OCI-LY1 (cell line): ENCODE results near the gene SLC38A4.

Source experiments
- H2AFZ ChIP-seq: fragments of 200-600 bp; sonication (generic), shearing (Covaris generic); 2 replicates; pipeline ENCODE4 v1.6.0; 2014; ENCODE audit warnings: antibody characterized with exemption, mild to moderate bottlenecking, low read length
- H3F3A ChIP-seq: fragments of 200-600 bp; sonication (generic), shearing (Covaris generic); 2 replicates; pipeline ENCODE4 v1.6.0; 2014; ENCODE audit warnings: mild to moderate bottlenecking, antibody characterized with exemption, low read length, moderate library complexity; ENCODE audit not compliant: insufficient read depth
- H3K27ac ChIP-seq: fragments of 200-600 bp; sonication (generic); 2 replicates; pipeline ENCODE4 v1.5.1; 2014; ENCODE audit warnings: low read length, mixed run types, mild to moderate bottlenecking, low read depth; ENCODE audit not compliant: poor library complexity, severe bottlenecking
- H3K27me3 ChIP-seq: fragments of 200-600 bp; sonication (generic); 2 replicates; pipeline ENCODE4 v1.6.0; 2014; ENCODE audit warnings: antibody characterized with exemption, mild to moderate bottlenecking, low read length, moderate library complexity; ENCODE audit not compliant: insufficient read depth
- H3K36me3 ChIP-seq: fragments of 200-600 bp; sonication (generic); 2 replicates; pipeline ENCODE4 v1.6.1; 2014; ENCODE audit warnings: mild to moderate bottlenecking, antibody characterized with exemption, low read length, moderate library complexity, mixed read lengths; ENCODE audit not compliant: insufficient read depth
- H3K4me1 ChIP-seq: fragments of 200-600 bp; sonication (generic); 2 replicates; pipeline ENCODE4 v1.5.1; 2014; ENCODE audit warnings: mild to moderate bottlenecking, low read length, moderate library complexity; ENCODE audit not compliant: insufficient read depth, severe bottlenecking
- H3K4me2 ChIP-seq: fragments of 200-600 bp; sonication (generic), shearing (Covaris generic); 2 replicates; pipeline ENCODE4 v1.6.1; 2014; ENCODE audit warnings: low read length
- H3K4me3 ChIP-seq: fragments of 200-600 bp; sonication (generic); 2 replicates; pipeline ENCODE4 v1.5.1; 2014; ENCODE audit warnings: low read length, low read depth, mild to moderate bottlenecking, mixed read lengths; ENCODE audit not compliant: poor library complexity, severe bottlenecking
- H3K79me2 ChIP-seq: fragments of 200-600 bp; shearing (Covaris generic); 2 replicates; pipeline ENCODE4 v1.6.1; 2016; ENCODE audit warnings: mixed run types, low read length, mixed read lengths; ENCODE audit not compliant: insufficient read depth
- H3K9ac ChIP-seq: fragments of 200-600 bp; sonication (generic), shearing (Covaris generic); 2 replicates; pipeline ENCODE4 v1.6.1; 2014; ENCODE audit warnings: mild to moderate bottlenecking, low read length, mixed read lengths
- H3K9me2 ChIP-seq: fragments of 200-600 bp; sonication (generic), shearing (Covaris generic); 2 replicates; pipeline ENCODE4 v1.6.1; 2014; ENCODE audit warnings: low read depth, mild to moderate bottlenecking, low read length, mixed read lengths
- H3K9me3 ChIP-seq: fragments of 200-600 bp; shearing (Covaris generic); 2 replicates; pipeline ENCODE4 v1.6.1; 2014; ENCODE audit warnings: low read length, mixed read lengths
- H4K20me1 ChIP-seq: fragments of 200-600 bp; sonication (generic), shearing (Covaris generic); 2 replicates; pipeline ENCODE4 v1.6.0; 2016; ENCODE audit warnings: mild to moderate bottlenecking, low read length; ENCODE audit not compliant: insufficient read depth
- CTCF ChIP-seq: fragments of 200-600 bp; sonication (generic), shearing (Covaris generic); IDR thresholded peaks from 2 replicates; pipeline ENCODE4 v1.5.1; 2017; ENCODE audit warnings: mild to moderate bottlenecking, antibody characterized with exemption, low read length, moderate library complexity, mixed read lengths
- EZH2 ChIP-seq: fragments of 200-600 bp; sonication (generic), shearing (Covaris generic); IDR thresholded peaks from 2 replicates; pipeline ENCODE4 v1.8.0; 2017; ENCODE audit warnings: borderline replicate concordance, mixed run types, mild to moderate bottlenecking, antibody characterized with exemption, low read length, moderate library complexity, mixed read lengths

Gene SLC38A4

GRCh38 chr12:46752396-46752795, 73.4 kb downstream of the SLC38A4 start:
- Histone ChIP-seq H4K20me1 (no peaks in the 10 kb centered on the region), H3K9me2 (no peaks in the 10 kb centered on the region)

GRCh38 chr12:46751173-46751572, 74.6 kb downstream of the SLC38A4 start:
- H3K9me3 ChIP-seq = no peaks in the 10 kb centered on the region
- H3K9ac ChIP-seq = no peak overlapping the region
- no peaks in the 10 kb centered on the region for H3K9me2 ChIP-seq
- H3K79me2 ChIP-seq = no peaks in the 10 kb centered on the region
- no peaks in the 10 kb centered on the region for H3K27me3 ChIP-seq
- no peak overlapping the region for H2AFZ ChIP-seq
- H4K20me1 ChIP-seq = no peaks in the 10 kb centered on the region
- TF ChIP-seq EZH2 (no peak), CTCF (no peak)
- H3K4me1 ChIP-seq = no peaks in the 10 kb centered on the region
- no peaks in the 10 kb centered on the region for H3F3A ChIP-seq
- H3K4me3 ChIP-seq = no peak overlapping the region
- no peak overlapping the region for H3K27ac ChIP-seq
- no peaks in the 10 kb centered on the region for H3K36me3 ChIP-seq
- no peak overlapping the region for H3K4me2 ChIP-seq

More at GRCh38 chr12:46752396-46752795, 73.4 kb downstream of the SLC38A4 start:
- no peaks in the 10 kb centered on the region for H3K9me3 ChIP-seq
- no peaks in the 10 kb centered on the region for H3K79me2 ChIP-seq
- no peak overlapping the region for H3K9ac ChIP-seq
- no peak overlapping the region for H3K4me2 ChIP-seq
- H3K4me3 ChIP-seq = no peak overlapping the region
- no peaks in the 10 kb centered on the region for H3K4me1 ChIP-seq
- TF ChIP-seq CTCF = no peak
- no peak for TF ChIP-seq EZH2
- H3K36me3 ChIP-seq = no peaks in the 10 kb centered on the region
- no peak overlapping the region for H3K27ac ChIP-seq
- H3F3A ChIP-seq = no peaks in the 10 kb centered on the region
- no peak overlapping the region for H2AFZ ChIP-seq
- no peaks in the 10 kb centered on the region for H3K27me3 ChIP-seq

GRCh38 chr12:46749322-46749721, 76.5 kb downstream of the SLC38A4 start:
- no peak overlapping the region for H2AFZ ChIP-seq
- no peak overlapping the region for H3K4me2 ChIP-seq
- TF ChIP-seq CTCF = no peak
- no peak for TF ChIP-seq EZH2
- no peaks in the 10 kb centered on the region for H3F3A ChIP-seq
- no peaks in the 10 kb centered on the region for H3K9me2 ChIP-seq
- no peak overlapping the region for H3K27ac ChIP-seq
- H3K79me2 ChIP-seq = no peaks in the 10 kb centered on the region
- no peaks in the 10 kb centered on the region for H4K20me1 ChIP-seq
- no peaks in the 10 kb centered on the region for H3K27me3 ChIP-seq
- no peaks in the 10 kb centered on the region for H3K36me3 ChIP-seq
- H3K9me3 ChIP-seq = no peaks in the 10 kb centered on the region
- no peak overlapping the region for H3K4me3 ChIP-seq
- H3K4me1 ChIP-seq = no peaks in the 10 kb centered on the region
- H3K9ac ChIP-seq = no peak overlapping the region
